ELR (cell line): ENCODE data around the gene PPP1CC.
"Not testable (repeated sequence)": the region's sequence is repeated elsewhere in the genome, so short reads cannot be mapped to it uniquely, and the experiment has no call there.

Source experiments
- DNase-seq: peaks from one replicate; pipeline ENCODE4 v3.0.0-alpha.2; 2015; ENCODE audit warnings: low read depth

The PPP1CC gene

DNA sequence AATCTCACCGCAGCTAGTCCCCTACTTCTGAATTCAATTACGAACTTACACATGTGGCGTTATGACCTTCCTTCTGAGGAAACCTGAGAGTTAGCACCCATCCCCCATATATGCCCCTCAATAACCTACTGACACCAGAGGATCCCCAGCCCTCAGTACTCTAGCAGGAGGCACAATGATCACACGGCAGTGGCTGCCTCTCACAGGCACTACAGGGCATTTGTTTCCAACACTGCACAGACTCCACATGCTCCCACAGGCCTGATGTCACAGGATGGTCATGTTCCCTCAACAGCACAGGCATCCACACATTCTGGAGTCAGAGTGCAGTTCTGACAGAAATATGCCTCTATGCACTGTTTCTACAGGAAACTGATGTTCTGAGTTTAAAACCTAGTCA, 17.4 kb downstream of the PPP1CC start:
- no peak for DNase-seq

DNA sequence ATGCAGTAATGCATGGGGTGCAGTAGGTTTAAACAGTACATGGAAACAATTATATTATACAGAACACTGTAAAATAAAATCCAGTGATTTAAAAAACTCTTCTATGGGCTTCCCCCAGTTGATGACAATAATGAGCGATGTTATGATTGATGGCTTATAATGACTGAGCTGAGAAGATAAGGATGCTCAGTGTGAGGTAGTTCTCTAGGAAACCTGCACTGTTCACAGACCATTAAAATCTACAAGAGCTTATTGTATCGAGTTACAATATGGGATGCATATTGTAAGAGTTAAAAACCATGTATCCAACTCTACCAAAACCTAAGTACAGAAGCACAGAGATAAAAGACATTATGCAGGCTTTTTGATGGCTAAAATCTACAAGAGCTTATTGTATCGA, 19.8 kb downstream of the PPP1CC start:
- not testable (repeated sequence) for DNase-seq

DNA sequence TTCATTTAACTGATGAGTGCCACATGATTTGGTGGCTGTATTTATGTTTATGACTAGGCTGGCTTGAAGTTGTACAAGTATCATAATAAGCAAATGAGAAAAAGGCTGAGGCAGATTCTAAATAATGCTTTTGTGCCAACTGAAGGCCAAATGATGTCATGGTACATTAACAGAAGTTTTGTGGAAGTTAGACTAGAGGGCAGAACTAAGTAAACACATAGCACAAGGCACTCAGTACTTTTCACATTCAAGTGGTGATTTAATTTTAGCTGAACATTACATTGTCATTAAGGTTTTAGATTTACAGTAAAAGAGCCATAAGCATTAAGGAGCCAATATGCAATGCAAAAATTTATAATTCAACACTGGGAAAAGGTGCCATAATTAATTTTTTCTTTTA, 21.1 kb downstream of the PPP1CC start:
- DNase-seq: no peak

DNA sequence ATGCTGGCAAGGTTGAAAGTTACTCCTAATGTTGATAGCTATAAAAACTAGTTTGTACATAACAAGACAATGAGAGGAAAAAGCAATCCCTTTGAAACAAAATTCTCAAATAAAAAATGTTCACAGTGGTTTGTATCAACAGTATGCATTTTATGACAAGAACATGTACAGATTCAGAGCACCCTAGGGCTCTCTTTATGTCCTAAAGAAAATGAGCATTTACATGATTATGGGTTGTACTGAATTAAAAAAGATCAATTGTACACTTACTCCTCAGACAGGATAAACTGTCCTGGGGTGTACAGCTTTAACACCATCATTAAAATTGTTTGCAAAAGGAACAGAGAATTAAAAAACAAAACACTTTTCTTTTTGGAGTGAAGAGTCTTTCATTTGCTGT, 22.2 kb downstream of the PPP1CC start:
- no peak for DNase-seq

DNA sequence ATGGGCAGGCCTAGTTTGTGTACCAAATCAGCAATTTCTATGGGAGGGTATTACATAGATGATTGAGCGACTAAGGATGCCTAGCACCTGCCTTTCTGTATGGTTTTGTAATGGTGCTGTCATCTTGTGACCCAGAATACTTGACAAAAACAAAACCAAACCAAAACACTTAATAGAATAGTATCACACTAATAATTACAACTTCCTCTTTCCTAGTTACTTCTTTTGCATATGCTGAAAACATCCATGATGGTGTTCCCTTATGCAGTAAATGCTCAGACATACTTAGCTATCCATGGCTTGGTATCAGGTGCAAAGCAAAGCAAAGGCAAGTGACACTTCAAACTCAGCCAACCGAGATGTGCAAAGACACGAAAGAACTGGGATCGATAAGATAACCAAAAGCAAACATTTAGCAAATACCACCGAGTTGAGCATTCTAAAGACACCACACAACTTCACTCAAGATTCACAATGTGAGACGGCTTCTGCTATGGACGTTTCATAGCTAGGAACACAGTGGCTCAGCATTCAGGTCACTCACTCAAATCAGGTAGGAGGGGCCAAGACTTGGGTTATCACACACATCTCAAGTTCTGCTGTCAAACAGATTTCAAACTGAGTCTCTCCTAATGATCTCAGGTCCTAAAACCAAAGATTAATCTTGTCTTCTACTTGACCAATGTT, 24.3 kb downstream of the PPP1CC start:
- DNase-seq: no peak

DNA sequence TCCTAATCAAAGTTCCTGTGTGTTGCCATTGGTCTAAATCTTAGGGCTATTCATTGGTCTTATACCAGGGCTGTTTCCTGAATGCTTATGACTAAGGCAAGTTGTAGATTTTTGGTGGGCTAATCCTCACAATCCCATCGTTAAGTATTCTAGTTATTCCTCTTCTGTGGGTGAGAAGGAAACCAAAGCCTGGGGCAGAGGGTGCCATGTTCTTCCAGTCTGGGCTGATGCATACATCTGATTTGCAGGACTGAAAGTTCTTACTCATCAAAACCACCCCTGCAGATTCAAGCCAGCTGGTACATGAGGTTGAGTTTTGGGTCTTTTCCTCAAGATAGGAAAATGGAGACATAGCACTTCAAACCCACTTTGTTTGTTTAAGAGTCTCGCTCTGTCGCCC, 25.7 kb downstream of the PPP1CC start:
- no peak for DNase-seq

DNA sequence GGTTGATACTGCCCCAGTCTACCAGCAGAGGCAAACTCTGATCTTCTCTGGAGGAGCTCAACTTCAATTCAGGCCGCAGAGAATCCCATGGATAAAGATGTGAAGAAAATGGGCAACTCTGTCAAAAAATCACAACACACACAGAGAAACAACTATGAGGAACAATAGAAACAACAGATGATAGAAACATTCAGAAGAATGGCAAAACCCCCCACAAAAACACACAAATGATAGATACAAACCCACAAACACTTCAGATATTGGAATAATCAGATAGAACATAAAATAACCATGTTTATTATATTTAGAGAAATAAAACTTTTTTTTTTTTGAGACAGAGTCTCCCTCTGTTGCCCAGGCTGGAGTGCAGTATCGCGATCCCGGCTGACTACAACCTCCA, 33.8 kb downstream of the PPP1CC start:
- DNase-seq: no peak

DNA sequence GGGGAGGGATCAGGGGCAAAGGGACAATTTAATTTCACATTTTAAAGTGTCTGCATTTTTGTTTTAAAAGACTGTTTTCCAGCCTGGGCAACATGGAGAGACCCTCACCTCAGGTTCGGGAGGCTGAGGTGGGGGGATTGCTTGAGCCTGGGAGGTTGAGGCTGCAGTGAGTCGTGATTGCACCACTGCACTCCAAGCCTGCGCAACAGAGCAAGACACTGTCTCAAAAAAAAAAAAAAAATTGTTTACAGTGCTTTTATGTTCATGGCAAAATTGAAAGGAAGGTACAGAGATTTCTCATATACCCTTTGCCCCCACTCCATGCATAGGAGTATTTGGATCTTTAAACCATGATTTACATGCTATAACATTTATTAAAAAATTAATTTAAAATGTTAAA, 37.4 kb downstream of the PPP1CC start:
- no peak for DNase-seq

DNA sequence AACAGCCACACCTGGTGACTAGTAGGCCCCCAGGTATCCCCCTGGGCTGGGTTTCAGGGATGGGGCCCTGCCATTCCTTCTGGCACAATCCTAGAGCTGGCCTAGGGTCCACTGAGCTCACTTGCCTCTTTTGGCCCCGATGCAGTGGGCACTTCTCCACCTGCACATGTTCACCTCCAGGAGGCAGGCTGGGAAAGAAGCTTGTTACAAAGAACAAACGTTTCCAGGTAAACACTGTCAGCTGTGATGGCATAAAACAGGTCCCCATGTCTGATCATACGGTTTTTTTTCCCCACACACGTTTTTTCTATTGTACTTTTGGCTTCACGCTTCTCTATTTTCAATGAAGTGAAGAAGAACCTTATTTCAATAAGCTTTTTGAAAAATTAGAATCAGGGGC, 37.9 kb downstream of the PPP1CC start:
- DNase-seq: peak; percentile 28

DNA sequence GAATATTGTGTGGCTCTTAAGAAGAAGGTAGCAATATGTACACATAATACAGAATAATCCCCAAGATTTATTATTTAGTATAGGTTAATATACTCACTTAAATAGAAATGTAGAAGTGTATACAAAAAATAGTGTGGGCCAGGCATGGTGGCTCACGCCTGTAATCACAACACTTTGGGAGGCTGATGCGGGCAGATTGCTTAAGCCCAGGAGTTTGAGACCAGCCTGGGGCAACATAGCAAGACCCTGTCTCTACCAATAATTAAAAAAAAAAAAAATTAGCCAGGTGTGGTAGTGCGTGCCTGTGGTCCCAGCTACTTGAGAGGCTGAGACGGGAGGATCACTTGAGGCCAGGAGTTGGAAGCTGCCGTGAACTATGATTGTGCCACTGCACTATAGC, 38.5 kb downstream of the PPP1CC start:
- no peak for DNase-seq

DNA sequence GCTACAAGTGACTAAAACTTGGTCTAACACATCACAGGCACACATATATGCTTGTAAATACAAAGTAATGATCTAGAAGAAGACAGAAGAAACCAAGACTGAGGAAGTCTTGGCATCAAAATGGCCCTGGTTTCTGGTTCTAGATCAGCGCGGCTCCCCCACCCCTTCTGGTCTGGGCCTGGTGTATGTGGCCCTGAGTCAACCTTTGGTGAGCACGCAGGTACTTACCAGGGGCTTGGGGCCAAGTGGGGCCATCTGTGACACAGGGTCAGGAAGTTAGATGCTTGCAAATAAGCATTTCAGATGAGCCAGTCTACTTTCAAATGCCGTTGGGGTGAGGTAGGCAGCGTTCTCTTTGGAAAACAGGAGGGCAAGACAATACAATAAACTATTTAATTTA, 40.6 kb downstream of the PPP1CC start:
- DNase-seq: no peak

DNA sequence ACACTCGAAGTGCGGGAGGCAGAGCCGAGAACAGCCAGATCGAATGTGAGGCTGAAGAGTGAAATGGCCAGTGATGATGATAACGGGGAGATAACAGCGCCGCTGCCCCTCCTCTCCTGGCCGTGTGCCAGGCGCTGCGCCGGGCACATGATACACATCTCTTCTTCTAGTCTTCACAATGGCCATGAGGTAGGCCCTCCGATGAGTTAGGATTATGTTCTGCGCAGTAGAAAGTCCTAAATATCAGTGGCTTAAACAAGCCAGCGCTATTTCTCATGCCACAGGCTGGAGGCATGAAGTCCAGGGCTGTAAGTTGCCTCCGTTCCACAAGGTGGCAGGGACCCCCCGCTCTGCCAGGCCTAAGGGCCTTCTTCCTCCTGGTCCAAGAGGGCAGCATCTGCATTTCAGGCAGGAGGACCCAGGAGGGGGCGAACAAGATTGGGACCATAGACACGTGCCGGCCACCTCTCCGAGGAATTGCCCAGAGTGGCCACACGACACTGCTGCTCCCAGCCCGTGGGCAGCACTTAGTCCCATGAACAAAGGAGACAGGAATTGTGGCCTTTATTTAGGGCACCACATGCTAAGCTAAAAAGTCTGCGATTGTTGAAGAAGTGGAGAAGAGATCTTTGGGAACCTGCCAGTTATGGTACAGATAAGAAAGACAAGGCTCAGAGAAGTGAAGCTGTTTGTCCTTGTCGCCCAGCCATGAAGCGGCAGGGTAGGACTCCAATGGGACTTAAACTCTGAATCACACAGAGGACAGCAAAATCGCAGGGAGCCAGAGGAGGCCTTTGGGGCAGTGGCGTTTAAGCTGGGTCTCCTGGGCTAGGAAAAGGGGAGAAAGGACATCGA, 42.9 kb downstream of the PPP1CC start:
- DNase-seq: no peak

DNA sequence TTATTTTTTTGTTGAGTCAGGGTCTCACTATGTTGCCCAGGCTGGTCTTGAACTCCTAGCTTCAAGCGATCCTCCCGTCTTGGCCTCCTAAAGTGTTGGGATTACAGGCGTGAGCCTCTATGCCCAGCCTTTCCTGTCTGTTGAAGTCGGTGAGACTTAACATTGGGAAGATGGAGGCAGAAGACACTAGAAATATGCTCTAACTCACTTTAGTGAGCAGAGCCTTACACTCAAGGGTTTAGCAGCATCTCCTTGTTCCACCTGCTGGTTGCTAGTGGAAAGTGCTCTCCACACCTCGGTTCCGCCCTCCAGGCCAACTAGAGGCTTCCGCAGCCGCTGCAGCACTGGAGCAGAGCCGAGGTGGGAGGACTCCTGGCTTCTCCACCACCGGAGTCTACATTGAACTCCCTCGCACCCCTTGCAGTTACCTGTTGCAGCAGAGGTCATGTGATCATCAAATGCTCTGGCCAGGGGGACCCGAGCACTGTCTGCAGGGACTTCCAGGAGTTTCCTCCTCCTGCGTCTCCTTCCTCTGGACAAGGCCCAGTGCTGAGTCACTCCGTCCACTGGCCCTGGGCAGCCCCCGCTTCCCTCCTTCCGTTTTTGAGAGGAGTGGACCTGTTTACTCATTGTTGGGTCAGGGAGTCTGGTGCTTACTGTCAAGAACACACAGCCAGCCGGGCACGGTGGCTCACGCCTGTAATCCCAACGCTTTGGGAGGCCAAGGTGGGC, 44.4 kb downstream of the PPP1CC start:
- peak; percentile 90 for DNase-seq

DNA sequence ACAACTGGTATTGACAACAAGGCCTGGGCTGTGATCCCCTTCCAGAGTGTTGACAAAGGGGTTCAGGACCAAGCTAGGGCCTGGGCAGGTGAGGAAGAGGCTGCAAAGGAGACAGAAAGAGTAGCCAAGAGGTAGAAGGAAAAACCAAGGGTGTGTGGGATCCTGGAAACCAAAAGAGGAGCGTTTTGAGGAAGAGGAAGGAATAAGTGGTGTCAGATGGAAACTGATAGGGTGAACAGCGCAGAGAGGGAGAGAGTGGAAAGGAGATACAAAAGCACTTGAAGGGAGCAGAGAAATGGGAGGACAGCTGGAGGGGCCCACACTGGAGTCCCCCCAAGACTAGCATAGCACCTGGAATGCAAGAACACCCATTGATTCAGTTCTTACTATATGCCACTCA, 45.5 kb downstream of the PPP1CC start:
- DNase-seq: no peak

DNA sequence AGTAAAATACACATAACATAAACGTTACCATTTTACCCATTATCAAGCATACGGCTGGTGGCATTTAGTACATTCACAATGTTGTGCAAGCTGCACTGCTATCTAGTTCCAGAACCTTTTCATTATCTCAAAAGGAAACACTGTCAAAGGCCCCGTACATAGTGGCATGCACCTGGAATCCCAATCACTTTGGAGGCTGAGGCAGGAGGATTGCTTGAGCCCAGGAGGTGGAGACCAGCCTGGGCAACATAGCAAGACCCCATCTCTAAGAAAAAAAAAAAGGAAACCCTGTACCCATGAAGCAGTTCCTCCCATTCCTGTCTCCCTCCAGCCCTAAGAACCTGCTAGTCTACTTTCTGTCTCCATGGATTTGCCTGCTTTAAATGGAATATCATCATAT, 46.4 kb downstream of the PPP1CC start:
- DNase-seq: no peak

DNA sequence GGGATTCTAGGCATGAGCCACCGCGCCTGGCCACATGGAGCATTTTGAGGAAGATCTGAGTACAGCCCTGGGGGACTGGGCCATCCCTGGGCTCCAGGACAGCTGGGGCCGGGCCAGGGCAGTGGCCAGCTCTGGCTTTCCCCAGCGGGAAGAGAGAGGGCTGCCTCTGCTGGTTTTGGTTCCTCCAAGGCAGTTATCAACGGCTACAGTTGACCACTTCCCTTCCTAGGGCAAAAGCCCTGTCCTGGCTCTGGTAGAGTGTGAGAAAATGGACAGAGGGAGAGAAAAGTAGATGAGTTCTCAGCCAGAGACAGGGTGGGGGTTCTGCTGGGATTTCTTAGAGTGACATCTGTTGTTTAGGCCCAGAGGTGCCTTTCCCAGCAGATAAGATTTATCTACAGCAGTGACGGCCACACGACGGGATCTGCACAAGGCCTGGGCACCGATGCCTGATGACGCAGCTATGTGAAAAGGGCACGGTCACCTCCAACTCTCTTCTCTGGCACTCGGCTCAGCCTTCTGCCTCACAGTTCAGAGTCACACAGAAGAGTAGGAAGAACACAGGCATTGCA, 48.3 kb downstream of the PPP1CC start:
- DNase-seq: no peak

DNA sequence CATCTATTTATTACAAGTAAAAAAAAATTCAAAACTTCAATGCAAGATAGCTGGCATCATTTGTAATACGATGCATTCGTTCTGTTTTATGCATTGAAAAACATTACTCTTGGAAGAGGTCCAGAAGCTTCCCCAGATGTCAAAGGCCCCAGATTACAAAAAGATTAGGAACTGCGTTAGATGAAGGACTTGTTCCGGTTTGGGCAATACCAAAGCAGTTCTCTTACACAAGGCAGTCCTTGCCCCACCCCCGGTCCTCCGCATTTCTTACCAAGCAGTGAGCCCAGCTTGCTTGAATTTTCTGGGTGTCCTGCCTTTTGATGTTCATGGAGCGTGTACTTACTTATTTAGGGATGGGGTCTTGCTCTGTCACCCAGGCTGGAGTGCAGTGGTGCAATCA, 49.0 kb downstream of the PPP1CC start:
- DNase-seq: no peak

DNA sequence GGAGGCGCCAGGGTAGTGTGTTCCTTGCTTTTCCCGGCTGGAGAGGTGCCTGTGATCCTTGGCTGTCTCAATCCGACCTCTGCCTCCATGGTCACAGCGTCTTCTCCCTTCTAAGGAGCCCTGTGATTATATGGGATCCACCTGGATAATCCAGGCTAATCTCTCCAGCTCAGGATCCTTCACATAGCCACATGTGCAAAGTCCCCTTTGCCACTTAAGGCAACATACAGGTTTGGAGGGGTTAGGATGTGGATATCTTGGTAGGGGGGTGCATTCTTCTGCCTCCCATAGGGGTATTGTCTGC, 52.6 kb downstream of the PPP1CC start:
- no peak for DNase-seq

DNA sequence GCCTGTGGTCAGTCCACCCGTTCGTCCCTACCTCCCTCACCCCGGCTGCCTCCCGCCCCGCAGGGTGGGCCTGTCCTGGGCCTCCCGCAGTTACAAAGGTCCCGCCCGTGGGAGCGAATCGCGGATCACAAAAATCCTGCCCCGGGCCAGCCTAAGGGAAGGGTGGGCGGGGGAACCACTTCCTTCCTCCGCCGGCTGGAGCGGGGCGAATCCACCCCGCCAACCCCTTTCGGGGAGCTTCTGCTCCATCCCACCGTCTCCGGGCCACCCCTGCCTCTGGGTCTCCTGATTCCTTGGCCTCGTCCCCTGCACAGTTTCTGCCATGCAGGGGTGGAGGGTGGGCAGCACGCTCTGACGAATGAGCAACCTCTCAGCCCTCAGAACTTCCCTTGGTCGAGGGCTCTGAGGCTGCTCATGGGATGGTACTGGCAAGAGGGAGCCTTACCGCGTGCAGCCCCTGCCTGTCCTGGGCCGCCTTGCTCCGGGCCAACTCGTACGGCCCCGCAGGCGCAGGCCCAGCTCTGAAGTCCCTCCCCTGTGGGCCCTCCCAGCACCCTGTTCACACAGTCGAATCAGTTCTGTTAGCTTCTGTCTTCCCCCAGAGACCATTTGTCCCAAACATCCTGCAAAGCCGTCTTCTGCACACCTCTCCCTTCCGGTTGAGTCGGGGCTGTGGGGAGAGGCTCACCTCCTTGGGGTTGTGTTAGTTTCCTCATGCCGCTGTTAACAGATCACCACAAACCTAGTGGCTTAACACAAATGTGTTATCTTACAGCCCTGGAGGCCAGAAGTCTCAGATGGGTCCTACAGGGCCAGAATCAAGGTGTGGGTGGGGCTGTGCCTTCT, 53.2 kb downstream of the PPP1CC start:
- peak; percentile 50 for DNase-seq

DNA sequence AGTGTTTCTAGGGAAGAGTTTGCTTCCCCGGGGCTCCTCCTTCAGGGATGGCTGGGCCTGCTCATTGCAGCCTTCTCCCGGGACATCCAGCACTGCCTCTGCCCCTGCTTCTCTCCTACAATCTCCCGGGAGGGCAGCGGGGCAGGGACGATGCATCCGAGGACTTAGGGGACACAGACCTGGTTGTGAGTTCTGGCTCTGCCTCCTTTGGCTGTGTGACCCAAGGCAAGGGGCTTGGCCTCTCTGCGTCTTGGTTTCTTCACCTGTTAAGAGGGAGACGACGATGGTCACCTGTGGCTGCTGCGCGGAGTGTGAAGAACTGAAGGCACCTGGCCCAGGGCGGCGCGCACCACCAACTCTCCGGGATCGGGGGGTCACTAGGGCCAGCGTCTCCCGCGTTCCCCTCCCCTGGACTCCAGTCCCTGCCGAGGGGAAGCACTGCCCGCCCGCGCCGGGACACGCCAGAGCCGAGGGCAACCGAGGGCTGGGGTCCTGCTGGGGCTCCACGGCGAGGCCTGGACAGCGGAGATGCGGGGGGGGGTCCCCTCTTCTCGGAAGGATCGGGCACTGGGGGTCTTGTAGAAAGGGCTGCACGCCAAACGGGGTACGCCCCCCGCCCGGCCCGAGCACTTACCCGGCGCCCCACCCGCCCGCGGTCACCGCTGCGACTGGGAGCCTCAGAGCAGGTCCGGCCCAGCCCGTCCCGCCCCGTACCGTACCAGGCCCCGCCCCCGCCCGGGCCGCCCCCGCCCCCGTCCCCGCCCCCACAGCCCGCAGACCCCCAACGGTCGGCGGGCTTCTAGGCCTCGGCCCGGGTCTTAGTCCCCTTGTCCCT, 54.0 kb downstream of the PPP1CC start, which contains the start of gene HVCN1:
Gene HVCN1 (minus strand): TSS at position 670 of the 835 bp plus-strand sequence. CDS start 5,870 bp downstream, outside the sequence.
- DNase-seq: peak; percentile 39
